Activated CD4-positive, alpha-beta memory T cell treated with anti-CD3 and anti-CD28 coated beads for 36 hours (primary cell): Measurements from ENCODE around the gene FGF11. TPM values are rescaled to one million over a fixed set of nuclear protein-coding genes. Genes with fewer than 3 reads are reported as not detected.

Experiments used
- CTCF ChIA-PET: fragments of 350-600 bp; sonication (Branson Sonifier 250); formaldehyde crosslinking; loops from one replicate; lab custom pipeline; 2021; ENCODE audit warnings: antibody characterized with exemption, inconsistent platforms; lab: Charles Lee
- POLR2A ChIA-PET: fragments of 350-600 bp; sonication (Branson Sonifier 250); formaldehyde crosslinking; loops from one replicate; lab custom pipeline; 2021; ENCODE audit warnings: antibody characterized with exemption; lab: Charles Lee
- DNase-seq: peaks from one replicate; pipeline ENCODE4 v3.0.0-alpha.2; 2020
- H3K27ac Mint-ChIP-seq: one replicate; pipeline ENCODE4 v1.8.0; 2021; ENCODE audit warnings: mixed read lengths
- H3K27me3 Mint-ChIP-seq: one replicate; pipeline ENCODE4 v1.8.0; 2021; ENCODE audit warnings: mixed read lengths
- H3K36me3 Mint-ChIP-seq: one replicate; pipeline ENCODE4 v1.8.0; 2021; ENCODE audit warnings: mixed read lengths
- H3K4me1 Mint-ChIP-seq: one replicate; pipeline ENCODE4 v1.8.0; 2021; ENCODE audit warnings: low read depth, mixed read lengths
- H3K4me3 Mint-ChIP-seq: one replicate; pipeline ENCODE4 v1.8.0; 2021; ENCODE audit warnings: mild to moderate bottlenecking, mixed read lengths
- H3K9me3 Mint-ChIP-seq: one replicate; pipeline ENCODE4 v1.8.0; 2021; ENCODE audit warnings: mixed read lengths
- intact Hi-C: fragments of 100-400 bp; cut with micrococcal nuclease; formaldehyde crosslinking; loops from one replicate; pipeline ENCODE4 v1.15.1; 2023
- total RNA-seq, 2 experiments: library from RNA; stranded (reverse); gene quantifications; one replicate each; pipeline ENCODE4 v1.2.3, GENCODE V29; 2021

Gene FGF11
- total RNA-seq, 2 experiments from 2014 or later, result 1.0 to 2.1 TPM

GRCh38 chr17:7435676-7436555 lies 3.4 kb upstream of the FGF11 start:
- H3K27me3 Mint-ChIP-seq, result peaks cover 22% of the 10 kb centered on the region
- H3K36me3 Mint-ChIP-seq, result peaks cover 6% of the 10 kb centered on the region
- ChIA-PET CTCF (interaction anchor here (0.7 to 5.0 kb wide), 31 partner anchors 10 to 390 kb away, joined by 3 to 71 read pairs (median 6); partner anchors contain the start of genes ACAP1, CHRNB1, PLSCR3 and POLR2A), POLR2A (interaction anchor here (0.6 to 2.9 kb wide), 16 partner anchors 8 to 406 kb away, joined by 3 to 25 read pairs (median 4); partner anchors contain the start of genes ACAP1, MPDU1, POLR2A and TMEM256)
- H3K4me1 Mint-ChIP-seq, result peaks cover 42% of the 10 kb centered on the region
- peak overlapping the region; percentile 91 for H3K4me3 Mint-ChIP-seq
- DNase-seq, result peak; percentile 74
- H3K27ac Mint-ChIP-seq, result peak overlapping the region; percentile 95
- no peaks in the 10 kb centered on the region for H3K9me3 Mint-ChIP-seq
- intact Hi-C loops, result loop anchor here (1.0 to 10.0 kb wide), 13 partner anchors 19 to 689 kb away; partner anchors contain the start of genes CTDNEP1, EIF5A, ELP5 and FXR2

GRCh38 chr17:7436556-7437368 lies 2.5 kb upstream of the FGF11 start:
- H3K27me3 Mint-ChIP-seq, result peaks cover 28% of the 10 kb centered on the region
- H3K9me3 Mint-ChIP-seq, result no peaks in the 10 kb centered on the region
- ChIA-PET CTCF (interaction anchor here (0.5 to 5.0 kb wide), 38 partner anchors 9 to 657 kb away, joined by 3 to 71 read pairs (median 6); partner anchors contain the start of genes ACAP1, CHRNB1, NEURL4 and PLSCR3), POLR2A (interaction anchor here (0.6 to 2.9 kb wide), 19 partner anchors 7 to 405 kb away, joined by 3 to 25 read pairs (median 3); partner anchors contain the start of genes ACAP1, POLR2A, TMEM256 and TP53)
- DNase-seq, result peak; percentile 89
- peaks cover 43% of the 10 kb centered on the region for H3K4me1 Mint-ChIP-seq
- peak overlapping the region; percentile 95 for H3K27ac Mint-ChIP-seq
- intact Hi-C loops, result loop anchor here (2.0 to 10.0 kb wide), 4 partner anchors 104 to 688 kb away; partner anchors contain the start of genes CTDNEP1, ELP5, FXR2 and HES7
- H3K36me3 Mint-ChIP-seq, result peaks cover 6% of the 10 kb centered on the region
- peak overlapping the region; percentile 91 for H3K4me3 Mint-ChIP-seq

DNA sequence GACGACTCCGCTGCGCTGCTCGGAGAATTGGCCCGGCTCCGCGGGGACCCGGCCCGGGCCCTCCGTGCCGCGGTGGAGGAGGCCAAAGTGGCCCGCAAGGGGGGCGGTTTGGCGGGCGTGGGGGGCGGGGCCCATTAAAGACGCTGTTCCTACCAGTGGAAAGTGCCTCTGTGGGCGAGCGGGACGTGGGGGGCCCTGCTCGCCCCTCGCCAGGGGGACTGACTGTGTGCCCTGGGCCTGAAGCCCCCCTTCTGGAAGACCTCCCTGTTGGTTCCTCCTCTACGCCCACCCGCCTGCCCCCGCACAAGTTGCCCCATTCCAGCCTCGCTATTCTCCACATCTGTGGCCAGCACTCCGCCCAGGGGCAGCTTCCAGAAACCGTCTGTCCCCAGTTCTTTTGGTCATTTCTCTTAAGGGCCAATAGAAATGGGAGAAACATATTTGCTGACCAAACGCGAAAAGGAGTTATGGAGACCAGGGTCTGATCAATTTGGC lies 1.9 kb upstream of the FGF11 start:
- peak overlapping the region; percentile 66 for H3K4me3 Mint-ChIP-seq
- POLR2A ChIA-PET, result interaction anchor here (0.9 to 2.9 kb wide), 14 partner anchors 17 to 404 kb away, joined by 3 to 25 read pairs (median 4); partner anchors contain the start of genes POLR2A, TMEM256 and TP53
- intact Hi-C loops, result loop anchor here (2.0 to 10.0 kb wide), 4 partner anchors 105 to 687 kb away; partner anchors contain the start of genes CTDNEP1, ELP5, FXR2 and HES7
- no peak for DNase-seq
- peaks cover 6% of the 10 kb centered on the region for H3K36me3 Mint-ChIP-seq
- no peak overlapping the region for H3K27ac Mint-ChIP-seq
- H3K9me3 Mint-ChIP-seq, result no peaks in the 10 kb centered on the region
- CTCF ChIA-PET, result interaction anchor here (0.5 to 5.0 kb wide), 27 partner anchors 9 to 656 kb away, joined by 3 to 71 read pairs (median 7); partner anchors contain the start of genes ACAP1, CHRNB1, NEURL4 and POLR2A
- peaks cover 43% of the 10 kb centered on the region for H3K4me1 Mint-ChIP-seq
- H3K27me3 Mint-ChIP-seq, result peaks cover 33% of the 10 kb centered on the region

- POLR2A ChIA-PET, result interaction anchor here (0.9 to 2.9 kb wide), 2 partner anchors 17 to 82 kb away, joined by 4 to 14 read pairs; no protein-coding TSS in a partner anchor
- intact Hi-C loops, result loop anchor here (2.0 to 10.0 kb wide), 4 partner anchors 106 to 687 kb away; partner anchors contain the start of genes CTDNEP1, ELP5, FXR2 and HES7
Measured at GRCh38 chr17:7437950-7438614, 1.2 kb upstream of the FGF11 start.

DNA sequence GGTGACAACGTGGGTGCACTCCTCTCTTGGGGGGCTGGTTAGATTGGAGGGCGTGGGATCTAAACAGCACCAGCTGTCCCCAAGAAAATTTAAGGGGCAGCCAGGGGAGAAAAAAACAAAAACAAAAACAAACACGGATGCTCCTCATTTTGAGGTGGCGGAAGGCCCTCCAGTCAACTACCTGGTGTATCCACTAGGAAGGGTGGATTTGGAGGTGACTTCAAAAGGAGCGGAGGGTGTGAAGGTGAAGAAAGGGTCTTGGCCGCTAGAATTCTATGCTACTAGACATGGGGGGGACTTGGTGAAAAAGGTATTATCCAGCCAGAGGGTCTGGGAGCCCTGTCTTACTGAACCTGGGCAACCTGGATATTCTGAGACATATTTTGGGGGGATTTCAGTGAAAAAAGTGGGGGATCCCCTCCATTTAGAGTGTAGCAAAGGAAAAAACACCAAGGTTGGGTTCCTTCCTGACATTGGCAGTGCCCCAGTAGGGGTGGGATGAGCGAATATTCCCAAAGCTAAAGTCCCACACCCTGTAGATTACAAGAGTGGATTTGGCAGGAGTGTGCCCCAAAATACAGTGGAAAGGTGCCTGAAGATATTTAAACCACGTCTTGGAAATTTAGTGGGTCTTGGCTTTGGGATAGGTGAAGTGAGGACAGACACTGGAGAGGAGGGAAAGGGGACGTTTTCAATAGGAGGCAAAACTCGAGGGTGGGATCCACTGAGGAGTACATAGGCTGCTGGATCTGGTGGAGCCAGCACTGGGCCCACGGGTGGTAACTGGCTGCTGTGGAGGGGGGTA lies 454 bp upstream of the FGF11 start:
- Mint-ChIP-seq H3K27me3 (peaks cover 38% of the 10 kb centered on the region), H3K4me1 (peaks cover 43% of the 10 kb centered on the region), H3K36me3 (peaks cover 6% of the 10 kb centered on the region), H3K4me3 (peak overlapping the region; percentile 66), H3K27ac (no peak overlapping the region), H3K9me3 (no peaks in the 10 kb centered on the region)
- CTCF ChIA-PET, result interaction anchor here (1.7 to 5.0 kb wide), 5 partner anchors 16 to 123 kb away, joined by 7 to 71 read pairs (median 54); partner anchors contain the start of genes SENP3, TMEM95 and ZBTB4
- DNase-seq, result no peak
- intact Hi-C loops, result loop anchor here (5.0 to 10.0 kb wide), 3 partner anchors 107 to 686 kb away; partner anchors contain the start of genes CTDNEP1, ELP5 and HES7
- POLR2A ChIA-PET, result interaction anchor here (0.9 kb wide), 1 partner anchor 83 kb away, joined by 4 read pairs; no protein-coding TSS in a partner anchor

More at GRCh38 chr17:7437950-7438614, 1.2 kb upstream of the FGF11 start:
- H3K4me3 Mint-ChIP-seq, result peak overlapping the region; percentile 66
- peaks cover 34% of the 10 kb centered on the region for H3K27me3 Mint-ChIP-seq
- DNase-seq, result peak; percentile 70
- peaks cover 43% of the 10 kb centered on the region for H3K4me1 Mint-ChIP-seq
- no peaks in the 10 kb centered on the region for H3K9me3 Mint-ChIP-seq
- CTCF ChIA-PET, result interaction anchor here (1.6 to 5.0 kb wide), 8 partner anchors 16 to 392 kb away, joined by 5 to 71 read pairs (median 52); partner anchors contain the start of genes POLR2A, SENP3, TMEM256 and TMEM95
- no peak overlapping the region for H3K27ac Mint-ChIP-seq
- peaks cover 6% of the 10 kb centered on the region for H3K36me3 Mint-ChIP-seq

DNA sequence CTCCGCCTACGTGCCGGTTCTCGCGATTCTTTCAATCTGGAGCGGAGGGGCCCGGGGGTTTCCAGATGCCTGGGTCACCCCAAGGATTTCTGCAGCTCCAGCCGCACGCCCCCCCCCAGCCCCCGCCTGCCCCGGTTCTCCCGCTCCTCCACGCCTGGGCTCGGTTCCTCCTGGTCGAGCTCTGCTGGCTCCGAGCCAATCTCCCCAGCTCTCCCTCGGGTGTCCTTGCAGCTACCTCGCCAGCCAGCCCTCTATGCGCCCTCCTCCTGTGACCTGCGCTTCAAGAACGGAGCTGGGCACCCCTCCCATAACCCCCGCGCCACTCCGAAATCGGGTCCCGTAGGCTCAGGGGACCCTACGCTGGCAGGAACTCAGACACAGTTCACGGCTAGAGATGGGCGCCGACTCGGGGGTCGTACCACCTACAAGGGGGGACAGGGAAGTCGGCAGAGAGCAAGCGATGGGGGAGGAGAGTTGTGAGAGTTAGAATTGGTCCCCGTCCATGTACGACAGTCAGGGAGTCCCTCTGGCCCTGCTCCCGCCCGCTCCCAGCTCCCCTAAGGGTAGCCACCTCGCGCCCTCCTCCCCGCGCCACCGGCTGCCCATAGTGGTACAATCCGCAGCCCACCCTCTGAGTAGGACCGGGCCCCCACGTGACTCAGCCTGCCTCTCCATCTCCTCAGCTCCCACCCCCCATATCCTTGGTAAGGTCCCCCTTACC lies 961 bp downstream of the FGF11 start:
- no peak overlapping the region for H3K27ac Mint-ChIP-seq
- H3K27me3 Mint-ChIP-seq, result peaks cover 46% of the 10 kb centered on the region
- ChIA-PET CTCF (interaction anchor here (0.9 to 1.7 kb wide), 3 partner anchors 84 to 121 kb away, joined by 3 to 8 read pairs (median 7); partner anchors contain the start of gene SENP3), POLR2A (interaction anchor here (0.6 to 0.9 kb wide), 3 partner anchors 175 to 248 kb away, joined by 3 to 4 read pairs (median 3); partner anchors contain the start of genes TP53 and WRAP53)
- peak; percentile 59 for DNase-seq
- peak overlapping the region; percentile 66 for H3K4me3 Mint-ChIP-seq
- H3K36me3 Mint-ChIP-seq, result peaks cover 6% of the 10 kb centered on the region
- intact Hi-C loops, result no loop called here
- H3K4me1 Mint-ChIP-seq, result peaks cover 45% of the 10 kb centered on the region
- H3K9me3 Mint-ChIP-seq, result no peaks in the 10 kb centered on the region

DNA sequence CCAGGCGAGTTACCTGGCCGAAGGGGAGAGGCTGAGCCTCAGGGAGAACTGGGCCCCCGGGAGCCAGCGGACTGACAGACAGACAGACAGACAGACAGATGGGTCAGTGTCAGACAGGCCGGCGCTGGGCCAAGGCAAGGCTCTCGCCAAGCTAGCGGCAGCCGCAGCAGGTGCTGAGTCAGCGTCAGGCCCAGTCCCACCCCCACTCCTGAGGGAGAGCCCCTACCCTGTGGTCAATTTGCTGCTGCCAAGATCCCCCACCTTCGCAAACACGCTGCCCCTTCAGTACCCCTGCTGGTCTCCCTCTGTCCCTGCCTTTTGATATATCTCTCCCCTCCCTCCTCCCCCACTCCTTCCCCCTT lies 1.5 kb downstream of the FGF11 start:
- peak; percentile 42 for DNase-seq
- peaks cover 49% of the 10 kb centered on the region for H3K4me1 Mint-ChIP-seq
- CTCF ChIA-PET, result interaction anchor here (0.6 to 1.7 kb wide), 6 partner anchors 12 to 120 kb away, joined by 3 to 8 read pairs (median 4); partner anchors contain the start of genes NEURL4 and SENP3
- H3K27ac Mint-ChIP-seq, result no peak overlapping the region
- intact Hi-C loops, result no loop called here
- no peaks in the 10 kb centered on the region for H3K9me3 Mint-ChIP-seq
- POLR2A ChIA-PET, result interaction anchor here (0.6 to 0.7 kb wide), 2 partner anchors 175 to 248 kb away, joined by 3 to 4 read pairs; partner anchors contain the start of gene WRAP53
- peaks cover 6% of the 10 kb centered on the region for H3K36me3 Mint-ChIP-seq
- H3K27me3 Mint-ChIP-seq, result peaks cover 52% of the 10 kb centered on the region
- H3K4me3 Mint-ChIP-seq, result no peak overlapping the region

- ChIA-PET CTCF (interaction anchor here (0.6 to 1.6 kb wide), 5 partner anchors 11 to 120 kb away, joined by 3 to 8 read pairs (median 3); partner anchors contain the start of genes NEURL4 and SENP3), POLR2A (interaction anchor here (0.6 kb wide), 1 partner anchor 174 kb away, joined by 4 read pairs; no protein-coding TSS in a partner anchor)
- intact Hi-C loops, result no loop called here
- Mint-ChIP-seq H3K27ac (no peak overlapping the region), H3K4me1 (peaks cover 48% of the 10 kb centered on the region), H3K4me3 (no peak overlapping the region), H3K36me3 (peaks cover 6% of the 10 kb centered on the region), H3K27me3 (peaks cover 54% of the 10 kb centered on the region), H3K9me3 (no peaks in the 10 kb centered on the region)
- DNase-seq, result no peak
Measured at GRCh38 chr17:7441266-7441665, 2.0 kb downstream of the FGF11 start.

DNA sequence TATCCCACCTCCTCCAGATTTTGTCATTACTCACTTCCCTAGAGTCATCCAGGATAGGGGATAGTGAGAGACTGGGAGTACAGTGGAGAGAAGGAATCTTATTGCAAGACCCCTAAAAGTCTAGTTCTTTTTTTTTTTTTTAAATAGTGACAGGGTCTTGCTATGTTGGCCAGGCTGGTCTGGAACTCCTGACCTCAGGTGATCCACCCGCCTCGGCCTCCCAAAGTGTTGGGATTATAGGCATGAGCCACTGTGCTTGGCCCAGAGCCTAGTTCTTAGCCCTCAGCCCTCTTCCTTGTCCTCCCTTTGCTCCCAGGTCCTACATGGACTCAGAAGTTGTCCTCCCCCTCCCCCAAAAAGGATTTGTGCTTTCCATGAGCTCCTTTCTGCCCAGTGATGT lies 2.8 kb downstream of the FGF11 start:
- Mint-ChIP-seq H3K4me1 (peaks cover 45% of the 10 kb centered on the region), H3K4me3 (no peak overlapping the region), H3K36me3 (peaks cover 4% of the 10 kb centered on the region), H3K27me3 (peaks cover 57% of the 10 kb centered on the region), H3K27ac (no peak overlapping the region), H3K9me3 (no peaks in the 10 kb centered on the region)
- DNase-seq, result no peak
- CTCF ChIA-PET, result interaction anchor here (1.4 kb wide), 1 partner anchor 13 kb away, joined by 4 read pairs; no protein-coding TSS in a partner anchor
- POLR2A ChIA-PET, result interaction anchor here (0.8 kb wide), 1 partner anchor 105 kb away, joined by 3 read pairs; no protein-coding TSS in a partner anchor
- intact Hi-C loops, result no loop called here
